Cardiac atrium fibroblast (primary cell): ENCODE measurements around the gene UBE2Q2. TPM values are rescaled to one million over a fixed set of nuclear protein-coding genes. Genes with fewer than 3 reads are reported as not detected.

Source experiments
- total RNA-seq: library from RNA; depleted of rRNA; stranded (reverse); fragments of >200 nt; gene quantifications from 2 replicates; pipeline ENCODE4 v1.2.3, GENCODE V29; 2015

UBE2Q2 gene
- 36.6 and 48.0 TPM in 2 replicates for total RNA-seq

DNA sequence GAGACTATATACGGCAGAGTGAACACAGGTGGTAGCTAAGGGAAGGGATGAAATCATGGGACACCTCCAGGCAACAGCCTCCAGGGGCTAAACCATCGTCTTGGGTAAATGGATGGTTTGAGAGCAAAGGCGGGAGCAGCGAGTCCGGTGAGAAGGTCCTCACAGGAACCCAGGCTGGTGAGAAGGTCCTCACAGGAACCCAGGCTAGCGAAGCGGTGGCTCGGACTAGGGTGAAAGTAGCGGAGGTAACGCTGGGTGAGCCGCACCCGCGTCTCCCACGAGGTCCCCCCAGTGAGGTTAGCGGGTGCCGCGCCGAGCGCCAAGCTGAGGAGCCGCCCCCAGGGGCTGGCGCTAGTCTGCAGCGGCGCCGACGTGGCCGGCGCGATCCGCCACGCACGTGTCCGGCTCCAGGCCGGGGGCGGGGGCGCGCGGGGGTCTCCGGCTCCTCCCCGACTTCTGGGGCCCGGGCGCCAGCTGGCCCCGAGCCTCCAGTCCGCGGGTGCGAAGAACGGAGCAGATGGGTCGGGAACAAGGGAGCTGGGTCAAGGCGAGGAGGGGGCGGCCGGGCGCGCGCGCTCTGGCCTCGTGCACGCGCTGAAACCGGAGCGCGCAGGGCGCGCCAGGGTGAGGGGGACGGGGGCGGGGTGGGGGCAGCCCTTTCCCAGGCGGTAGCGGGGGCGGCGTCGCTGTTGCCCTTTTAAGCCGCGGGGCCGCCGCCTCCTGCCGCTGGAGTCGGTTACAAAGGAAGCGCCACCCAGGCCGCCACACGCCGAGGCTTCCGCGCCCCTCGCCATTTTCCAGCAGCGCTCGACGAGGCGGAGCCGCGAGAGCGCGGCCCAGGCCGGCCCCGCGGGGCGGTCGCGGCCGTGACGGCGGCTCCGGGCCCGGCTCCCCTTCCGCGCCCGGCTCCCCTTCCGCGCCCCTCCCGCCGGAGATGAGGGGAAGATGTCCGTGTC is at the start of gene UBE2Q2:
UBE2Q2 (plus strand) TSS at position 726 of the 956 bp plus-strand sequence; CDS start at position 946, 220 bp downstream.

DNA sequence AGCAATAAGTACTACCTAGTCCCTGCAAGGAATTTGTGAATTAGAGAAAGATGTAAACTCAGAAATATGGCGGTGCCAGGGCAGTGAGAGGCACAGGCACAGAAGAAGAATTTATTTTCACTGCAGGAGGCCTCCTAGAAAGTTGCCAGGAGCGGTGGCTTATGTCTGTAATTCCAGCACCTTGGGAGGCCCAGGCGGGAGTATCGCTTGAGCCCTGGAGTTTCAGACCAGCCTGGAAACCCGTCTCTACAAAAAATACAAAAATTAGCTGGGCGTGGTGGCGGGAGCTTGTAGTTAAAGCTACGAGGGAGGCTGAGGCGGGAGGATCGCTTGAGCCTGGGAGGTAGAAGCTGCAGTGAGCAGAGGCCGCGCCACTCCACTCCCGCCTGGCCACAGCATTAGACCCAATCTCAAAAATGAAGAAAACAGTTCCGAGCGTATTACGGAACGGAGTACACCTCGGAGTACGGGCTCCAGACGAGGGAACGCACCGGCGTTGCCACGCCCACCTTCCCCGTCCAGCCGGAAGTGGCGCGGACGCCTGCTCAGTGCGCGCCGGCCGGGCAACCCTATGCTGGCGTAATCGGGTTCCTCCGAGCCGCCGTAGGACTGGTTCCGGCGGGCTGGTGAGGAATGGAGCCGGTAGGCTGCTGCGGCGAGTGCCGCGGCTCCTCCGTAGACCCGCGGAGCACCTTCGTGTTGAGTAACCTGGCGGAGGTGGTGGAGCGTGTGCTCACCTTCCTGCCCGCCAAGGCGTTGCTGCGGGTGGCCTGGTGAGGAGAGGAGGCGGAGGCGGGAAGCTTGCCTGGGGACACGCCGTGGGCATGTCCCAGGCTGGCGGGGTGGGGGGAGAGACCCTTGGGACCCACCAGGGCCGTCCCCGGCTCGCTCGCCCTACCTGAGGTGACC is 60.3 kb downstream of the UBE2Q2 start, which contains the start of gene FBXO22:
FBXO22 (plus strand) TSS at position 548 of the 909 bp plus-strand sequence; CDS start at position 634, 86 bp downstream.

Other genes starting within 250 kb of the UBE2Q2 start
- gene SNUPN, start 217.7 kb upstream of the UBE2Q2 start, total RNA-seq: 19.0 and 21.7 TPM in 2 replicates
- 92.0 and 159 TPM in 2 replicates for gene IMP3, start 203.2 kb upstream of the UBE2Q2 start, total RNA-seq
- 36.1 and 36.6 TPM in 2 replicates for gene SNX33, start 195.5 kb upstream of the UBE2Q2 start, total RNA-seq
- 16.2 TPM in 2 replicates for gene CSPG4, start 130.6 kb upstream of the UBE2Q2 start, total RNA-seq
- 19.7 and 20.7 TPM in 2 replicates for gene FBXO22, start 60.4 kb downstream of the UBE2Q2 start, total RNA-seq
- not detected in 2 replicates for gene NRG4, start 169.0 kb downstream of the UBE2Q2 start, total RNA-seq
- not detected in 2 replicates for gene TMEM266, start 216.5 kb downstream of the UBE2Q2 start, total RNA-seq